ENCODE results near the gene RGMA. TPM values are rescaled to one million over a fixed set of nuclear protein-coding genes. Genes with fewer than 3 reads are reported as not detected.

RGMA gene
- total RNA-seq, 5 donors from 2014 or later (not counting 1 experiment from before 2014, with no cell fraction given) = 0.15 to 0.44 (median 0.23) TPM; not detected in 2

- no peak overlapping the region for H3K4me3 ChIP-seq (ENCODE audit: control insufficient read depth in 1 of 2, extremely low read depth in 1 of 2, low read length in 1 of 2)
- DNase-seq = peak in 3 of 35 experiments; percentile 7 to 46 (median 9)
- Mint-ChIP-seq H3K36me3 (no peaks in the 10 kb centered on the region), H3K27me3 (peaks cover 0 to 4% of the 10 kb centered on the region in 2 donors), H3K9me3 (no peaks in the 10 kb centered on the region), H3K27ac (no peak overlapping the region), H3K4me1 (peaks cover 18 to 33% (median 21%) of the 10 kb centered on the region in 3 donors), H3K4me3 (no peak overlapping the region)
- no peaks in the 10 kb centered on the region for H3K36me3 ChIP-seq (ENCODE audit: control insufficient read depth in 2 of 2, extremely low read depth in 1 of 2, insufficient read depth in 1 of 2, low read length in 1 of 2)
- ATAC-seq (replicated peaks in 1 of 4) = no peak
- H3K27ac ChIP-seq (ENCODE audit: low read length) = no peak overlapping the region
- peaks cover 0 to 24% of the 10 kb centered on the region in 2 experiments for H3K27me3 ChIP-seq (replicated peaks in 1 of 2; ENCODE audit: control insufficient read depth in 2 of 2, extremely low read depth in 1 of 2, insufficient read depth in 2 of 2, low read length in 1 of 2)
- ChIA-PET POLR2A (no interaction called here), CTCF (interaction anchor here in 1 of 2 donors (0.5 kb wide), 1 partner anchor 48 kb away, joined by 4 read pairs; no protein-coding TSS in a partner anchor)
- WGBS (ENCODE audit: insufficient coverage) = 86% methylated on average over 34 of the region's 39 CpGs
- H3K4me1 ChIP-seq (ENCODE audit: control insufficient read depth in 1 of 2, extremely low read depth in 1 of 2, insufficient read depth in 2 of 2, low read length in 2 of 2) = peaks cover 7 to 42% of the 10 kb centered on the region in 2 experiments
- H3K9me3 ChIP-seq = no peaks in the 10 kb centered on the region
Observed at GRCh38 chr15:93052090-93052879, 36.7 kb downstream of the RGMA start.

- H3K27me3 Mint-ChIP-seq = peaks cover 0 to 4% of the 10 kb centered on the region in 2 donors
- H3K27ac Mint-ChIP-seq = no peak overlapping the region
- H3K4me1 Mint-ChIP-seq = peaks cover 20 to 39% (median 27%) of the 10 kb centered on the region in 3 donors
- Histone ChIP-seq H3K27me3 (replicated peaks in 1 of 2; ENCODE audit: control insufficient read depth in 2 of 2, extremely low read depth in 1 of 2, insufficient read depth in 2 of 2, low read length in 1 of 2) (peaks cover 0 to 17% of the 10 kb centered on the region in 2 experiments), H3K36me3 (ENCODE audit: control insufficient read depth in 2 of 2, extremely low read depth in 1 of 2, insufficient read depth in 1 of 2, low read length in 1 of 2) (no peaks in the 10 kb centered on the region), H3K4me1 (ENCODE audit: control insufficient read depth in 1 of 2, extremely low read depth in 1 of 2, insufficient read depth in 2 of 2, low read length in 2 of 2) (peaks cover 7 to 50% of the 10 kb centered on the region in 2 experiments), H3K9me3 (no peaks in the 10 kb centered on the region), H3K27ac (ENCODE audit: low read length) (no peak overlapping the region), H3K4me3 (ENCODE audit: control insufficient read depth in 1 of 2, extremely low read depth in 1 of 2, low read length in 1 of 2) (no peak overlapping the region)
- CTCF ChIA-PET = interaction anchor here in 1 of 2 donors (0.5 kb wide), 1 partner anchor 49 kb away, joined by 4 read pairs; no protein-coding TSS in a partner anchor
- POLR2A ChIA-PET = no interaction called here
- peaks cover 1% of the 10 kb centered on the region for H3K36me3 Mint-ChIP-seq
- 84% methylated on average over 22 of the region's 32 CpGs for WGBS (ENCODE audit: insufficient coverage)
- peaks cover 0 to 1% (median 1%) of the 10 kb centered on the region in 3 donors for H3K9me3 Mint-ChIP-seq
- ATAC-seq (replicated peaks in 1 of 4) (no peak), DNase-seq (no peak)
- no peak overlapping the region for H3K4me3 Mint-ChIP-seq
Observed at GRCh38 chr15:93051236-93052089, 37.5 kb downstream of the RGMA start.

- peaks cover 23 to 45% (median 28%) of the 10 kb centered on the region in 3 donors for H3K4me1 Mint-ChIP-seq
- H3K9me3 Mint-ChIP-seq = peaks cover 6 to 8% (median 7%) of the 10 kb centered on the region in 3 donors
- ChIA-PET POLR2A (interaction anchor here in 1 of 2 donors (0.7 kb wide), 1 partner anchor 168 kb away, joined by 3 read pairs; no protein-coding TSS in a partner anchor), CTCF (interaction anchor here in 1 of 2 donors (0.9 kb wide), 1 partner anchor 15 kb away, joined by 3 read pairs; no protein-coding TSS in a partner anchor)
- no peak overlapping the region for H3K4me3 ChIP-seq (ENCODE audit: control insufficient read depth in 1 of 2, extremely low read depth in 1 of 2, low read length in 1 of 2)
- ATAC-seq (replicated peaks in 1 of 4) = no peak
- no peaks in the 10 kb centered on the region for H3K9me3 ChIP-seq
- H3K36me3 Mint-ChIP-seq = peaks cover 7% of the 10 kb centered on the region
- no peaks in the 10 kb centered on the region for H3K36me3 ChIP-seq (ENCODE audit: control insufficient read depth in 2 of 2, extremely low read depth in 1 of 2, insufficient read depth in 1 of 2, low read length in 1 of 2)
- H3K27ac Mint-ChIP-seq = no peak overlapping the region
- peaks cover 7 to 51% of the 10 kb centered on the region in 2 experiments for H3K4me1 ChIP-seq (ENCODE audit: control insufficient read depth in 1 of 2, extremely low read depth in 1 of 2, insufficient read depth in 2 of 2, low read length in 2 of 2)
- H3K27me3 Mint-ChIP-seq = peaks cover 0 to 4% of the 10 kb centered on the region in 2 donors
- DNase-seq = no peak
- H3K4me3 Mint-ChIP-seq = no peak overlapping the region
- no peak overlapping the region for H3K27ac ChIP-seq (ENCODE audit: low read length)
- WGBS (ENCODE audit: insufficient coverage) = 97% methylated on average over 12 of the region's 13 CpGs
- H3K27me3 ChIP-seq (replicated peaks in 1 of 2; ENCODE audit: control insufficient read depth in 2 of 2, extremely low read depth in 1 of 2, insufficient read depth in 2 of 2, low read length in 1 of 2) = peaks cover 0 to 13% of the 10 kb centered on the region in 2 experiments
Observed at GRCh38 chr15:93050648-93051047, 38.4 kb downstream of the RGMA start.

- peaks cover 6 to 8% (median 7%) of the 10 kb centered on the region in 3 donors for H3K9me3 Mint-ChIP-seq
- DNase-seq = peak in 11 of 35 experiments; percentile 5 to 61 (median 21)
Observed at GRCh38 chr15:93049914-93050578, 39.0 kb downstream of the RGMA start.

GRCh38 chr15:93049233-93049632 is 39.8 kb downstream of the RGMA start:
- peak overlapping the region in 1 of 3 donors; percentile 51 for H3K4me3 Mint-ChIP-seq
- peaks cover 6 to 8% (median 7%) of the 10 kb centered on the region in 3 donors for H3K9me3 Mint-ChIP-seq
- ATAC-seq (replicated peaks in 1 of 4) = no peak
- CTCF ChIA-PET = no interaction called here
- Histone ChIP-seq H3K9me3 (no peaks in the 10 kb centered on the region), H3K4me3 (ENCODE audit: control insufficient read depth in 1 of 2, extremely low read depth in 1 of 2, low read length in 1 of 2) (no peak overlapping the region), H3K27me3 (replicated peaks in 1 of 2; ENCODE audit: control insufficient read depth in 2 of 2, extremely low read depth in 1 of 2, insufficient read depth in 2 of 2, low read length in 1 of 2) (peaks cover 0 to 9% of the 10 kb centered on the region in 2 experiments), H3K36me3 (ENCODE audit: control insufficient read depth in 2 of 2, extremely low read depth in 1 of 2, insufficient read depth in 1 of 2, low read length in 1 of 2) (no peaks in the 10 kb centered on the region), H3K4me1 (ENCODE audit: control insufficient read depth in 1 of 2, extremely low read depth in 1 of 2, insufficient read depth in 2 of 2, low read length in 2 of 2) (peaks cover 7 to 51% of the 10 kb centered on the region in 2 experiments), H3K27ac (ENCODE audit: low read length) (no peak overlapping the region)
- POLR2A ChIA-PET = no interaction called here
- peaks cover 7% of the 10 kb centered on the region for H3K36me3 Mint-ChIP-seq
- H3K4me1 Mint-ChIP-seq = peaks cover 23 to 45% (median 28%) of the 10 kb centered on the region in 3 donors
- WGBS (ENCODE audit: insufficient coverage) = 68% methylated on average over 8 of the region's 8 CpGs
- H3K27ac Mint-ChIP-seq = peak overlapping the region; percentile 9 to 19
- peaks cover 0 to 4% of the 10 kb centered on the region in 2 donors for H3K27me3 Mint-ChIP-seq
- DNase-seq = no peak

More at GRCh38 chr15:93049914-93050578, 39.0 kb downstream of the RGMA start:
- peak overlapping the region; percentile 11 to 27 for H3K27ac Mint-ChIP-seq
- Histone ChIP-seq H3K9me3 (no peaks in the 10 kb centered on the region), H3K36me3 (ENCODE audit: control insufficient read depth in 2 of 2, extremely low read depth in 1 of 2, insufficient read depth in 1 of 2, low read length in 1 of 2) (no peaks in the 10 kb centered on the region), H3K4me3 (ENCODE audit: control insufficient read depth in 1 of 2, extremely low read depth in 1 of 2, low read length in 1 of 2) (no peak overlapping the region), H3K27me3 (replicated peaks in 1 of 2; ENCODE audit: control insufficient read depth in 2 of 2, extremely low read depth in 1 of 2, insufficient read depth in 2 of 2, low read length in 1 of 2) (peaks cover 0 to 9% of the 10 kb centered on the region in 2 experiments), H3K27ac (ENCODE audit: low read length) (no peak overlapping the region), H3K4me1 (ENCODE audit: control insufficient read depth in 1 of 2, extremely low read depth in 1 of 2, insufficient read depth in 2 of 2, low read length in 2 of 2) (peaks cover 7 to 51% of the 10 kb centered on the region in 2 experiments)
- peaks cover 7% of the 10 kb centered on the region for H3K36me3 Mint-ChIP-seq
- 82% methylated on average over 14 of the region's 15 CpGs for WGBS (ENCODE audit: insufficient coverage)
- ChIA-PET POLR2A (interaction anchor here in 1 of 2 donors (0.7 kb wide), 1 partner anchor 168 kb away, joined by 3 read pairs; no protein-coding TSS in a partner anchor), CTCF (interaction anchor here in 1 of 2 donors (0.9 kb wide), 1 partner anchor 14 kb away, joined by 3 read pairs; no protein-coding TSS in a partner anchor)
- H3K4me3 Mint-ChIP-seq = no peak overlapping the region
- peak in 2 of 4 experiments; percentile 21 to 54 for ATAC-seq (replicated peaks in 1 of 4)
- peaks cover 0 to 4% of the 10 kb centered on the region in 2 donors for H3K27me3 Mint-ChIP-seq
- H3K4me1 Mint-ChIP-seq = peaks cover 23 to 45% (median 28%) of the 10 kb centered on the region in 3 donors

Data from T-cell (primary cell).